GF-D8 (cell line): Measurements from ENCODE around the gene FRG2.
"Not testable (repeated sequence)": the region's sequence is repeated elsewhere in the genome, so short reads cannot be mapped to it uniquely, and the experiment has no call there.

Source experiments
- DNase-seq: peaks from one replicate; lab custom pipeline; 2025; lab: John Stamatoyannopoulos, UW

FRG2 gene

DNA sequence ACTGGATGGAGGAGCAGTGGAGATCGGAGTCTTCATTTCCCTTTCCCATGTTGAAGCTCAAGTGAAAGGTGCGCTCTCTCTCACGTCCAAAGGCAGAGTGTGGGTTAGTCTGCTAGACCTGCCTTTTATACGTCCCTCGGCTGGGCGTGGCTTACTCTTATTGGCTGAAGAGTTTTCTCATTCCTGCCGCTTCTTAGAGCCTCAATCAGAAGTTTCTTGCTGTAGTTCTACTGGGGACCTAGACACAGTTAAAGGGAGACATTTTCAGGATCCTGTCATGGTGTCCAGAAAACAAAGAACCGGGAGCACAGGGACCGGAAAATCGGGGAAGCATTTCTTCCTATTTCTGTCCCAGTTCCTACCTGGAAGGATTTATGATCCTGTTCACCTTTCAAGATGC lies at the start of gene FRG2:
Gene FRG2, minus strand, starts transcription at position 101 of the 400 bp plus-strand sequence. Its CDS starts 52 bp downstream, at position 49.
- not testable (repeated sequence) for DNase-seq

DNA sequence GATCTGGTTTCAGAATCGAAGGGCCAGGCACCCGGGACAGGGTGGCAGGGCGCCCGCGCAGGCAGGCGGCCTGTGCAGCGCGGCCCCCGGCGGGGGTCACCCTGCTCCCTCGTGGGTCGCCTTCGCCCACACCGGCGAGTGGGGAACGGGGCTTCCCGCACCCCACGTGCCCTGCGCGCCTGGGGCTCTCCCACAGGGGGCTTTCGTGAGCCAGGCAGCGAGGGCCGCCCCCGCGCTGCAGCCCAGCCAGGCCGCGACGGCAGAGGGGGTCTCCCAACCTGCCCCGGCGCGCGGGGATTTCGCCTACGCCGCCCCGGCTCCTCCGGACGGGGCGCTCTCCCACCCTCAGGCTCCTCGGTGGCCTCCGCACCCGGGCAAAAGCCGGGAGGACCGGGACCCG lies 41.3 kb upstream of the FRG2 start:
- not testable (repeated sequence) for DNase-seq

DNA sequence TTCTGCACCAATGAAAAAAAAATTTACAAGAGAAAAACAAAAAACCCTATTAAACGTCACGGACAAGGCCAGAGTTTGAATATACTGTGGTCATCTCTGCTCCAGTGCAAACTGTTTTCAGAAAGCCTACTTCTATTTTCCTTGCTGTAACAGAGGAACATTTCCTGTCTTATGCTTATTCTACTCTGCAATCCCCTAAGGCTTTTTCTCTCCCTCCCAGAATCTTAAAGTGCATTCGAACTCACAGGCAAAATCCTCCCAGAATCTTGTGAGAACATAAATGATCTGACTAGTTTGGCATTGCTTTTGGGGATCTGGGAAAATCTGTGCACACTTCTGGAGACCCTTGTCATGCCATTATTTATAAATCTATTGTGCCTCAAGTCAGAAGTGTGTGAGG lies 37.7 kb upstream of the FRG2 start:
- not testable (repeated sequence) for DNase-seq

GRCh38 chr4:190064342-190064741 lies 37.3 kb upstream of the FRG2 start, which contains the start of gene DBET:
TSS of gene DBET (plus strand) at chr4:190064502.
- DNase-seq: not testable (repeated sequence)

GRCh38 chr4:190058997-190059396 lies 31.9 kb upstream of the FRG2 start:
- DNase-seq: not testable (repeated sequence)

DNA sequence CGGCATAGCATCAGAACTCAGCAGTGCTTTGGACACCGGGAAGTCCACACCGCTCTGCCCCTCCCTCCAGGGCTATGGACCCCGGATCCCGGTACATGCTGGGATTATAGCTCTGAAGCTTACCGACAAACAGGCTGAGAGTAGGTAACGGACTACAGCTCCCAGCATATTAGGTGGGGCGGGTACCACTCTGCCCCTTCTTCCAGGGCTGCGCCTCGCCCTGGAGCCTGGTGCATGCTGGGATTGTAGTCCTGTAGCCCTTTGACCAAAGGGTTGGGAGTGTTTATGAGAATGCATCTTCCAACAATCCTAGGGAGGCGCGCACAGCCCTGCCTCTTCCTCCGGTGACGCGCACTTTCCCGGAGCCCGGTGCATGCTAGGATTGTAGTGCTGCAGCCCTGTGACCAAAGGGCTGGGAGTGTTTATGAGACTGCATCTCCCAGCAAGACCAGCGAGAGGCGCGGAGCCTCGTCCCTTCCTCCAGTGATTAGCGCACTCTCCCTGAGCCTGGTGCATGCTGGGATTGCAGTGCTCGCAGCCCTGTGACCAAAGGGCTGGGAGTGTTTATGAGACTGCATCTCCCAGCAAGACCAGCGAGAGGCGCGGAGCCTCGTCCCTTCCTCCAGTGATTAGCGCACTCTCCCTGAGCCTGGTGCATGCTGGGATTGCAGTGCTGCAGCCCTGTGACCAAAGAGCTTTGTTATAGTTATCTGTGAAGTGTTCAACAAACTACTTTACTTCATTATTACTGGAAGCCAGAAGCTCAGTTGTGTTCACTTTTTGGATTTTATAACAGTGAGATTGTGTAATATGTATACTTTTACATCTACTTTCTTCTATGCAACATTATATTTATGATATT lies 22.6 kb upstream of the FRG2 start:
- DNase-seq: not testable (repeated sequence)

GRCh38 chr4:190047627-190048026 lies 20.6 kb upstream of the FRG2 start:
- not testable (repeated sequence) for DNase-seq

DNA sequence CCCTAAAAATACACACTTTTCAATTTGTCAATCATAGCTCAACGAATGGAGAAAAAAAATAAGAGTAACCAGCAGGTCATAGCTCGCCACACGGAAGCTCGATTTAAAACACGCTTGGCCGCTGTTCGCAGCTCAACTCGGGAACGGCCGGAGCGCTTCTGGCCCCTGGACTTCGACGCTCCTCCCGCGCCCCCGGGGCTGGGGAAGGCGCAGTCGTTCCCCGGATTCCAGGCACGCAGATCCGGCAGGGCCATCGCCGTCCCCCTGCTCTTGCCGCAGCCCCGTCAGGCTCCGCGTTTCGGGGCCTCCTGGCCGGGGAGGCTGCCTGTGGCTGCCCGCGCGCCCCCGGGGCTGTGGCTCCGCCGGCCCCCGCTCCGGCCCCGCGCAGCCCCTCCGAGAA lies 13.8 kb upstream of the FRG2 start:
- not testable (repeated sequence) for DNase-seq

DNA sequence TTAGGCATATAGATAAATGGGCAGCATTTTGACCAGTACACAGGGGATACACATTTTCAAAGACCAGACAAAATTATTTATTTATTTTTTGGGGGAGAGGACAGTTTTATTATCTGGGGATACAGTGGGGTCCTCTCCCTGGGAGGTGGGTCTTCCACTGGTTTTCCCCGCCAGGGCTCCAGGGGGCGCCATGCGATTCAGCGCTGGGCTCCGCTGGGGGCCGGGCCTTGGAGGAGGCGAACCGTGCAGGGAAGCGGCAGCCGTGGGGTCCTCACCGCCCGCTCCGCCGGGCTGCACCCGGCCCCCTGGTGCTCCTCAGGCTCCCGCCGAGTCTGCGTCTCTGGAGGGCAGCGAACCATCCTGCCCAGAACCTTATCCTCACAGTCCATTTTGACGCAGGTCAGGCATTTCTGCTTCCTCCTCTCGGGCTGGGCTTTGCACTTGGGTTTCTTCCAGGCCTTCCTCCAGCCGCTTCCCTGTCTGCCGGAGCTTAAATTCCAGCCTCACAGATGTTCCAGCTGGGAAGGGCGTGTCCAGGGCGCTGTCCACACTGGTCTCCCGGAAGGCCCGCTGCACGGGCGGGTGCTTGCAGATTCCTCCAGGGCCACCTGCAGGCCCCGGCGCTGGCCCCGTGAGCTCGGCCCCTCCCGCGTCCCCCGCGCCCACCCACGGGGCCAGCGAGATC lies 10.8 kb upstream of the FRG2 start:
- DNase-seq: not testable (repeated sequence)

DNA sequence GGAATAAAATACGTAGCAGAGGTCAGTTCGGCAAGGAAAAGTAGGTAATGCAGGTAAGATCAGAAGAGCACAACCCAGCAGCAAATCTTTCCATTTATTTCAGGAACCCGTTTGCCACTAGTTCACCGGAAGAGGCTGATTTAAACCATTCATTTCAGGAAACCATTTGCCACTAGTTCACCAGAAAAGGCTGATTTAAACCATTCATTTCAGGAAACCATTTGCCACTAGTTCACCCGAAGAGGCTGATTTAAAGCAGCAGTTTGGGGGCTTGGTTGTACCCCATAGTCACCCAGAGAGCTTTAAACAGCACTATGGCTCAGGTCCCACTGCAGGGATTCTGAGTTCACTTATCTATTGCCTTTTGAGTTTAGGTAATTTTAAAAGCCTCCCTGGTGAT lies 4.2 kb upstream of the FRG2 start:
- DNase-seq: not testable (repeated sequence)

GRCh38 chr4:190022614-190023281 lies 4.3 kb downstream of the FRG2 start:
- not testable (repeated sequence) for DNase-seq

- not testable (repeated sequence) for DNase-seq
These were observed 5.1 kb downstream of the FRG2 start for GRCh38 chr4:190021973-190022372.

- no peak for DNase-seq
These were observed 6.0 kb downstream of the FRG2 start for GRCh38 chr4:190020790-190021717.

GRCh38 chr4:190019859-190020463 lies 7.1 kb downstream of the FRG2 start:
- not testable (repeated sequence) for DNase-seq

GRCh38 chr4:190019023-190019858 lies 7.8 kb downstream of the FRG2 start:
- no peak for DNase-seq

DNA sequence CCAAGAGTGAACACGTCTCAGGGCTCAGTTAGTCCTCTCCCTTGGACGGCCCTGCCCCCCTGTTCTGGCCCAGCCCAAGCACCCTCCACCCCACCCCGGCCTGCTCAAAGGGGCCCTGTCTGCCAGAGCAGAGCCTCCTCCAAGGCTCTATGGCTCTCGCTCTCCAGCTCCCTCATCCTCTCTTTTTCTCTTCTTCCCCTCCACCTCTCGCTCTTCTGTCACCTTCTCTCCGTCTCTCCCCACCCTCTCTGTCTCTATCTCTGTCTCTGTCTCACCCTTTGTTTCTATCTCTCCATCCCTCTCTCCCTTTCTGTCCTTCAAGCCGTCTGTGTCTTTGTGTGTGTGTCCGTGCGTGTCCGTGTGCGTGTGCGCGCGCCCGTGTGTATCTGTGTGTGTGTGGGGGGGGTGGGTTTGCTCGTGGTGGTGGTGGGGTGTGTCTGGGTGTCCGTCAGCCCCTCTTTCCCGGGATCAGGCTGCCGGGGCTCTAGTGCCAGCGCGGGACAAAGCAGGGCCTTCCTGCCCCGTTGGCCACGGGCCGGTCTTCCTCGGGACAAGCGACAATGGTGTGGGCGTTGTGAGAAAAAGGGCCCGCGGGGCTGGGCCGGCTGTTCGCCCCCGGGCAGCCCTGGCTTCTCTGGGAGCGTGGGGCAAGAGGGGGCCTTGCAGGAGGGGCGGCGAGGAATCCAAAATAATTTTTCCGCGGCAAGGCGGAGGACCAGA lies 8.7 kb downstream of the FRG2 start:
- no peak for DNase-seq

GRCh38 chr4:190017357-190018200 lies 9.5 kb downstream of the FRG2 start:
- DNase-seq: no peak
